Measurements from ENCODE around the gene CARD19.
A peak's percentile ranks its signal among the peaks of the same experiment; 100 is the strongest.

CARD19 gene

GRCh38 chr9:93064392-93065134 lies 31.5 kb upstream of the CARD19 start:
- peak; percentile 75 for DNase-seq

DNA sequence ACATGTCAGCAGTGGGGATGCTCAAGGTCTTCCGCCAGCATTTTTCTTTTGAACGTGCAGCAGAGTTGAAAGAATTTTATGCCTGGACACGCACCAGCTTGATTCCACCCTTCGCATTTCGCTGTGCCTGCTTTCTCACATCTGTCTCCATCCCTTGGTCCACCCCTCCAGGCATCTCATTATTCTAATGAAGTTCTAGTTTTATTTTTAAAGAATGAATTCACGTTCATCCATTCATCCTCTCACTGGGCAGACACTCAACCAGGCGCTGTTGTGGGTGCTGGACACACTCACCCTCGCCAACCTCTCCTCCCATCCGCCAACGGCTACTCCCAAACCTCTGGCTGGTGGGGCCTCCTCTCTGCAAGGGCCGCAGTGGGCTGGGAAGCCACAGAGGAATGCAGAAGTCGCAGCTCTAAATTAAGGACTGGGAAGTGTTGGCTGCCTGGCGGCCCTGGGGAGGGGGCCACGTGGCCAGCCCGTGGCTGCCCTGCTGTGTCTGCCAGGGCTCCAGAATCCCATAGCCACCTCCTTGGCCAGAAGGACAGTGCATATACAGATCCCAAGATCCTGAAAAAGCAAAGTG lies 30.8 kb upstream of the CARD19 start:
- no peak for DNase-seq

- DNase-seq = no peak
Observed at GRCh38 chr9:93066978-93067603, 28.9 kb upstream of the CARD19 start.

DNA sequence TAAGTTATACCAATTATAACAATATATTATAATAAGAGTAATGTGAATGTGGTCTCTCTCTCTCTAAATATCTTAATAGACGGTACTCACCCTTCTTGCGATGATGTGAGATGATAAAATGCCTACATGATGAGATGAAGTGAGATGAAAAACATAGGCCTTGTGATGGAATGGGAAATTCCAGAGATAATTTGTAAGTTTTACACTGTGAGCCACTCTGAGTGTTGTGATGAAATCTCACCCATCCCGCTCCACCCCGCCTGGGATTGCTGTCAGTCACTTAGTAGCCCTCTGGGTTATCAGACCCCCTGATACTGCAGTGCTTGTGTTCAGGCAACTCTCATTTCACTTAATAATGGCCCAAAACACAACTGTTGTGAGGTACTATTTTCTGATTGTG lies 27.1 kb upstream of the CARD19 start:
- no peak for DNase-seq

DNA sequence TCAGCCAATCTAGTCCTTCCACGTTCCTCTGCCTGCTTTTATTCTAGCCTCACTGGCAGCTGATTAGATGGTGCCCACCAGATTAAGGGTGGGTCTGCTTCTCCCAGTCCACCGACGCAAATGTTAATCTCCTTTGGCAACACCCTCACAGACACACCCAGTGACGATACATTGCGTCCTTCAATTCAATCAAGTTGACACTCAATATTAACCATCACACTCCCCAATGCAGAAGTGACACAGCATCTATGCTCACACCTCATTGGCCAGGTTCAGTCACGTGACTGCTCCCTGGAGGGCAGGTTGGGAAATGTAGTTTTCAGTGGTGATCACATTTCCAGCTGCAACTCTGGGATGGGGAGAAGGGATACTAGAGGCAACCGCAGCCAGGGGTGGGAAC lies 24.6 kb upstream of the CARD19 start:
- no peak for DNase-seq

DNA sequence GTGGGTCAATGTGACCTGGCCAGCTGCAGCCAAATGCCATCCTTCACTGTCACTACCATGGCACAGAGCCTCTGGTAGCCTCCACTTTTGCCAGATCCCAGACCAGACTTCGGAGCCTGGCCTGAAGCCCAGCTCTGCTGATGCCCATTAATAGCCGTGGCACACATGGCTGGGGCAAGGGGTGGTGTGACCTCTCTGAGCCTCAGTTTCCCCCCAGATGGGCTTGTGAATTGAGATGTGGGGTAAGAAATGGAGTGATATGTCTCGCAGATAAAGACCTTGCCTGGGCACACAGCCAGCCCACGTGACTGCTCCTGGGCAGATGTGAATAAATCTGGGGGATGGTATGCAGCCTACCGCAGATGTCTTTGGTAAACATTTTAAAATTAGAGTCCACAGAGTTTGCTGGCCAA lies 23.6 kb upstream of the CARD19 start:
- DNase-seq = no peak

- DNase-seq = no peak
Observed at GRCh38 chr9:93076101-93076791, 19.8 kb upstream of the CARD19 start.

DNA sequence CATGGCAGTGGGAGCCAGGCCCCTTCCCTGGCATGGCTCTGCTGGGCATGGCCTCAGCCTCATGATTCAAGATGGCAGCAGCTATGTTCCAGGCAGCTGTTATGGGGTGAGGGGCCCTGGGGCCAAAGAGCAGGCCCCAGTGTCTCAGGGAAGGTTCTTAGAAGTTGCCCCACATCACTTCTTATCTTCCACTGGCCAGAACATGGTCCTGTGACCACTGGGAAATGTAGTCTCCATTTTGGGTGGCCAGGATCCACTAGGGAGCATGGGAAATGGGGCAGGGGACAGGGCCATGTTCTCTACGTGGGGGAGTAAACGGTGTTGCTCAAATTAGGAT lies 19.3 kb upstream of the CARD19 start:
- DNase-seq = no peak

DNA sequence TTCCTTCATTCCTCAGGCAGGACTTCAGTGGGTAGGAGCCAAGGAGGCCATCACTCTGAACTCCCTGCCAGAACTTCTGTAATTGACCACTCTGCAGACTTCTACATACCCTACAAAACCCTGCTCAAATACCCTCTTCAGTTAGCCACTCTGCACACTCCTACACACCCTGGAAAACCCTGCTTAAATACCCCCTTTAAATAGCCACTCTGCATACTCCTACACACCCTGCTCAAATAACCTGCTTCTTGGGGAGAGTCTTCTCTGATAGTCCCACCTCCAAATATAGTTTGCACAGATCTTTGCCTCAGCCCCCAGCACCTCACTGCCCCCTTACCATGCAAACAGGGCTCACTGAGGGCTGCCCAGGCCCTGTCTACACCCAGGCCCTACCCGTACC lies 18.6 kb upstream of the CARD19 start:
- DNase-seq = no peak

GRCh38 chr9:93077811-93078210 lies 18.2 kb upstream of the CARD19 start:
- no peak for DNase-seq

DNA sequence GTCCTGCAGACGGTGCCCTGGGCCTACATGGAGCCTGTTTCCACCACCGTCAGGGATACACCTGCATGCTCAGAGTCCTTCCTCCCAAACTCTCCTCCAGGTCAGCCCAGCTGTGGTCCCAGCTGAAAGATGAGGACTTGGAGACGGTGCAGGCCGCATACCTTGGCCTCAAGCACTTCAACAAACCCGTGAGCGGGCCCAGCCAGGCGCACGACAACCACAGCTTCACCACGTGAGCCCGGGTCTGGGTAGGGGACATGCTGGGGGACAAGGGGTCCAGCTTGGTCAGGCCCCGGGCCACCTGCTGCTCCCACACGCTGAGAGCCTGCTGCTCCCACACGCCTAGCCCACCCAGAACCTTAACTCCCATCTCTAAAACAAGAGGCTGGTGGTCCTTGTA lies 16.6 kb upstream of the CARD19 start:
- no peak for DNase-seq

DNA sequence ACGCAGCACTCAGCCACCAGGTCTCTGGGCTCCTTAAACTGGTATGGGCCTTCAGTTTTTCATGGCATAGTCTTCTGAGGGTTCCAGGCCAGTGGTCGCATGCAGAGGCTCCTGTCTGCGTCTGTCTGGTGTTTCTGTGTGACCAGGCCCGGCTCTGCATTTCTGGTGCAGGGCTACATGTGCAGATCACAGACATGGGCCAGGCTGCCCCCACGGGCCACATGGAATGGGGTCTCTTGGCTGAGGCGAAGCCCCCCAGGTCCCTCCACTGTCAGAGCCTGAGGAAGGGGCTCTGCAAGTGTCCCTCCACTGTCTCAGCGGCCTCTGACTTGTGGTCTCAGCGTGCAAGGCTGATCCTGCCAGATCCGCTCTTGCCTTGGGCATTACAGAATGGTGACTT lies 15.6 kb upstream of the CARD19 start:
- DNase-seq = no peak

GRCh38 chr9:93081081-93081529 lies 14.9 kb upstream of the CARD19 start:
- DNase-seq = no peak

- DNase-seq = no peak
Observed at GRCh38 chr9:93081931-93082330, 14.1 kb upstream of the CARD19 start.

GRCh38 chr9:93082841-93083411 lies 13.1 kb upstream of the CARD19 start:
- DNase-seq = no peak

- DNase-seq = no peak
Observed at GRCh38 chr9:93083592-93084470, 12.2 kb upstream of the CARD19 start.

GRCh38 chr9:93084471-93084881 lies 11.5 kb upstream of the CARD19 start:
- no peak for DNase-seq

DNA sequence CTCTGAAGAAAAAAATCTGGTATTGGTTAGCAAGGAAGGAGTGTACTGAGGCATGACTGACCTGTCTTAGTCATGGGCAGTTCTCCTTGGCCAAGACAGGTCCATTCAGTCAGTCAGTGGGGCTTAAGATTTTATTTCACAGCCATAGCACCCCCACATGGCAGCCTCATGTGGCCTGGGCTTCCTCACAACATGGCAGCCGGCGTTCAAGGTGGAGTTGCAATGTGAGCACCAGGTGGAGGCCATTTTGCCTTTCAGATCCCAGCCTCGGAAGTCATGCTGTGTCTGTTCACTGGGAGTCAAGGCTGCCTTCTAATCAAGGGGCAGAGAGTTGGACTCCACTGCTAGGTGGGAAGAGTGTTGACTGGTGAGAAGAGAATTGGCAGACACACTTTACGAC lies 10.3 kb upstream of the CARD19 start:
- DNase-seq = no peak

- DNase-seq = no peak
Observed at GRCh38 chr9:93086447-93087224, 9.4 kb upstream of the CARD19 start.

GRCh38 chr9:93087971-93088655 lies 7.9 kb upstream of the CARD19 start:
- no peak for DNase-seq

DNA sequence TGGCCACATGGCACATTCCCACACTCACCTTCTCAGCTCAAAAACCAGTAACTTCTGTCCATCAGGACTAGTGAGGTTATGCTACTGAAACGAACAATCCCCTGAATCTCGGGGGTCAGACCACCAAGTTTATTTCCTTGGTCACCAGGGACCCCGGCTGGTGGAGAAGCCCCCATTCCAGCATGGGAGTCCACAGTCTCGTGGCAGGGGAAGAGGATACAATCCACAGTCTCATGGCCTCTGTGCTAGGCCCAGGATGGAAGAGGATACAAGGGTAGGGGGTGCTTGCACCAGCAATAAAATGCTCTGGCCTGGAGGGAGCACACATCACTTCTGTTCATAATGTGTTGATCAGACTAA lies 7.4 kb upstream of the CARD19 start:
- no peak for DNase-seq

Measured in SIG-M5 (cell line).